ENCODE data around the gene KLHDC10. TPM values are rescaled to one million over a fixed set of nuclear protein-coding genes. Genes with fewer than 3 reads are reported as not detected.
"Not testable (repeated sequence)": the region's sequence is repeated elsewhere in the genome, so short reads cannot be mapped to it uniquely, and the experiment has no call there.

Gene KLHDC10
- total RNA-seq, 2 donors from 2014 or later = 27.9 to 29.0 TPM

DNA sequence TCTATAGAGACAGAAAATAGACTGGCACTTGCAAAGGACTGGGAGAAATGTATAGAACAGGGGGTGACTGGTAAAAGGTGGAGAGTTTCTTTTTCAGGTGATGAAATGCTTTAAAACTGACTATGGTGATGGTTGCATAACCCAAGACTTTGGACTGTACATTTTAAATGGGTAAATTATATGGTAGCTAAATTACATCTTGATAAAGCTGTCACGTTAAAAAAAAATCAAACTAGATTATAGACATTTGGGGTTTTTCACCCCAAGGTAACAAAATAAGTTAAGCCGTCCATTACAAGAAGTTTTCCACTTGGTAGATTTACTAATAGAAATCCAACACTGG lies 110.9 kb downstream of the KLHDC10 start:
- intact Hi-C loops (cut with DNase I, micrococcal nuclease) = no loop called here
- ATAC-seq (no peak), DNase-seq (no peak)

DNA sequence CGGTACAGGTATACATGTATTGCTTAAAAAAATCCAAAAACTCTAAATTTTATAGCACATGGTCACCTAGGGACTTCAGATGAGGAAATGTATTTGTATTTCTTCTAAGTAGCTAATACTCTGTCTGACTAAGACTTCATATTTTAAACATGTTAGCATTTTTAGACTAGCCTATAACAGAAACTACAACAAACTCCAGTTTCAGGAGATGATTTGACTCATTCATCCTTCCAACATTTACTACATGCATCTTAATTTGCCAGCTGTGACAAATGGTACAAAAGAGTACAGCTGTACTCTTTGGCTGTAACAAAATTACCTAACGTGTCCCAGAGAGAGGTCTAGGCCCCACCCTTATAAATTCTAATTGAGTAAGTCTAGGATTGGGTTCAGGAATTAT lies 112.7 kb downstream of the KLHDC10 start:
- intact Hi-C loops (cut with DNase I, micrococcal nuclease) = no loop called here
- no peak for ATAC-seq
- DNase-seq = no peak

DNA sequence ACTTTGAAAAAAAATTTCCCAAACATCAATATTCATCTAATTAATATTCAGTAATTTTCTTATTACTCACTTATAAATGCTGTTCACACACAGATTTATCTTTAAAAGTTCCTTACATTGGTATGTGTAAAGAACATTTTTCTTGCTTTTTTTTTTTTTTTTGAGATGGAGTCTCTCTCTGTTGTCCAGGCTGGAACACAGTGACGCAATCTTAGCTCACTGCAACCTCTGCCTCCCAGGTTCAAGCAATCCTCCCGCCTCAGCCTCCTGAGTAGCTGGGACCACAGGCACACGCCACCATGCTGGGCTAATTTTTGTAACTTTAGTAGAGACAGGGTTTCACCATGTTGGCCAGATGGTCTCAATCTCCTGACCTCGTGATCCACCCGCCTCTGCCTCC lies 114.0 kb downstream of the KLHDC10 start:
- ATAC-seq; DNase-seq; intact Hi-C loops (cut with DNase I, micrococcal nuclease): not testable (repeated sequence)

Other genes starting within 250 kb of the KLHDC10 start
- 10 to 100 TPM; 32.2 to 49.1 TPM for gene UBE2H, start 117.6 kb upstream of the KLHDC10 start, total RNA-seq
- 1 to 10 TPM; 7.1 to 7.2 TPM for gene ZC3HC1, start 19.2 kb upstream of the KLHDC10 start, total RNA-seq
- gene TMEM209, start 134.9 kb downstream of the KLHDC10 start, total RNA-seq = 10 to 100 TPM; 17.7 to 23.5 TPM
- gene SSMEM1, start 137.3 kb downstream of the KLHDC10 start, total RNA-seq = not detected
- gene CPA2, start 196.3 kb downstream of the KLHDC10 start, total RNA-seq = 1 to 10 TPM; 1.1 to 1.7 TPM
- not detected for gene CPA4, start 222.6 kb downstream of the KLHDC10 start, total RNA-seq